Measurements from ENCODE around the gene AMOTL1.

- no peak for TF ChIP-seq CTCF (conservative IDR thresholded peaks at IDR 0.05; ENCODE audit: low read depth, low read length)
- TF ChIP-seq EZH2 (IDR thresholded peaks at IDR 0.05; ENCODE audit: low read length, unreplicated experiment), result no peak
- no peak for TF ChIP-seq EZH2phosphoT487 (IDR thresholded peaks at IDR 0.05; ENCODE audit: borderline replicate concordance, low read length)
Observed at GRCh38 chr11:94883878-94884277, 115.7 kb downstream of the AMOTL1 start.
